ENCODE results near the gene KCNAB3.

KCNAB3 gene

GRCh38 chr17:7897773-7898172 lies 31.9 kb downstream of the KCNAB3 start:
- no peak for TF ChIP-seq FOXM1 (IDR thresholded peaks at IDR 0.05; ENCODE audit: borderline replicate concordance, low read depth)
- peak; percentile 59 for TF ChIP-seq RAD21 (IDR thresholded peaks at IDR 0.05; ENCODE audit: low read depth)

- TF ChIP-seq EGR1 (IDR thresholded peaks at IDR 0.05) (no peak), TAF1 (IDR thresholded peaks at IDR 0.05; ENCODE audit: low read depth) (no peak), RAD21 (IDR thresholded peaks at IDR 0.05; ENCODE audit: low read depth) (no peak), MAX (IDR thresholded peaks at IDR 0.05) (no peak), REST (IDR thresholded peaks at IDR 0.05; ENCODE audit: low read depth) (no peak), YY1 (IDR thresholded peaks at IDR 0.05; ENCODE audit: low read depth) (no peak), NFIC (IDR thresholded peaks at IDR 0.05) (no peak), TEAD4 (IDR thresholded peaks at IDR 0.05) (no peak), TCF12 (IDR thresholded peaks at IDR 0.05; ENCODE audit: low read depth) (no peak), CREB1 (IDR thresholded peaks at IDR 0.05; ENCODE audit: low read depth) (no peak), EP300 (IDR thresholded peaks at IDR 0.05; ENCODE audit: borderline replicate concordance) (no peak), CEBPB (IDR thresholded peaks at IDR 0.05) (no peak), FOXM1 (IDR thresholded peaks at IDR 0.05; ENCODE audit: borderline replicate concordance, low read depth) (no peak), ZBTB7A (IDR thresholded peaks at IDR 0.05; ENCODE audit: low read depth) (no peak)
- TF ChIP-seq, protein P1, sequence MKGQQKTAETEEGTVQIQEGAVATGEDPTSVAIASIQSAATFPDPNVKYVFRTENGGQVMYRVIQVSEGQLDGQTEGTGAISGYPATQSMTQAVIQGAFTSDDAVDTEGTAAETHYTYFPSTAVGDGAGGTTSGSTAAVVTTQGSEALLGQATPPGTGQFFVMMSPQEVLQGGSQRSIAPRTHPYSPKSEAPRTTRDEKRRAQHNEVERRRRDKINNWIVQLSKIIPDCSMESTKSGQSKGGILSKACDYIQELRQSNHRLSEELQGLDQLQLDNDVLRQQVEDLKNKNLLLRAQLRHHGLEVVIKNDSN (IDR thresholded peaks at IDR 0.05): no peak
Measured at GRCh38 chr17:7897090-7897489, 32.6 kb downstream of the KCNAB3 start.

DNA sequence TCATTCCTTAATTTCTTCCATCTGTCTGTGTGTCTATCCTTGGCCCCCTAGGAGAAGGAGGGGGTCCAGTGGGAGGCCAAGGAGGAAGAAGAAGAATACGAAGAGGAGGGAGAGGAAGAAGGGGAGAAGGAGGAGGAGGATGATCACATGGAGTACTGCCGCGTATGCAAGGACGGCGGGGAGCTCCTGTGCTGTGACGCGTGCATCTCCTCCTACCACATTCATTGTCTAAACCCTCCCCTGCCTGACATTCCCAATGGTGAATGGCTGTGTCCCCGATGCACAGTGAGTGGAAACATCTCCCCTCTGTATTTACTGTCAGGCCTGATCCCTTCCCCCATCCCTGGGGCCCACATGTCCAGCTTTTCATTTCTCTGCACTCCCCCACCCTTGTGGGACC lies 34.8 kb downstream of the KCNAB3 start:
- TF ChIP-seq MAX (IDR thresholded peaks at IDR 0.05): no peak
- no peak for TF ChIP-seq TEAD4 (IDR thresholded peaks at IDR 0.05)
- TF ChIP-seq FOXM1 (IDR thresholded peaks at IDR 0.05; ENCODE audit: borderline replicate concordance, low read depth): no peak
- TF ChIP-seq EP300 (IDR thresholded peaks at IDR 0.05; ENCODE audit: borderline replicate concordance): no peak
- no peak for TF ChIP-seq YY1 (IDR thresholded peaks at IDR 0.05; ENCODE audit: low read depth)
- no peak for TF ChIP-seq CREB1 (IDR thresholded peaks at IDR 0.05; ENCODE audit: low read depth)
- TF ChIP-seq, protein P1 (IDR thresholded peaks at IDR 0.05): no peak
- TF ChIP-seq CEBPB (IDR thresholded peaks at IDR 0.05): no peak
- no peak for TF ChIP-seq EGR1 (IDR thresholded peaks at IDR 0.05)
- TF ChIP-seq REST (IDR thresholded peaks at IDR 0.05; ENCODE audit: low read depth): no peak
- no peak for TF ChIP-seq TAF1 (IDR thresholded peaks at IDR 0.05; ENCODE audit: low read depth)

- TF ChIP-seq TAF1 (IDR thresholded peaks at IDR 0.05; ENCODE audit: low read depth) (no peak), FOXM1 (IDR thresholded peaks at IDR 0.05; ENCODE audit: borderline replicate concordance, low read depth) (no peak), NFIC (IDR thresholded peaks at IDR 0.05) (no peak)
Measured at GRCh38 chr17:7894226-7894625, 35.4 kb downstream of the KCNAB3 start.

DNA sequence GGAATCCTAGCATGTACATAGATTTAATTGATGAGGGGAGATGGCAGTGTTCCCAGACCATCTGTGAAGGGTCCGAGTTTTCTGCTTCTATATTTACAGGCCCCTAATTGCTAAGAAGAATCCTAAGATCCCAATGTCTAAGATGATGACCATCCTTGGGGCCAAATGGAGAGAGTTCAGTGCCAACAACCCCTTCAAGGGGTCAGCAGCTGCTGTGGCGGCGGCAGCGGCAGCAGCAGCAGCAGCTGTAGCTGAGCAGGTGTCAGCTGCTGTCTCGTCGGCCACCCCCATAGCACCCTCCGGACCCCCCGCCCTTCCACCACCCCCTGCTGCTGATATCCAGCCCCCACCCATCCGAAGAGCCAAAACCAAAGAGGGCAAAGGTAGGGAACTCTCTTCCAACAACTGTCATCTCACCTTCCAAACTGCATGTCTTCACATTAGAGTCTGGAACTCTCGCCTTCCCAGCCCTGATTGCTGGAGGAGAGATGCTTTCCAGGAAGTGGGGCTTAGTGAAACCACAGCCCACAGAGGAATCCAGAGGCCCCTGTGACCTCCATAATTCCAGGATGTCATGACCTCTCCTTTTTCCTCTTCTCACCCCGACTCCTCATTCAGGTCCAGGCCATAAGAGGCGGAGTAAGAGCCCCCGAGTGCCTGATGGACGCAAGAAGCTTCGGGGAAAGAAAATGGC lies 36.3 kb downstream of the KCNAB3 start:
- TF ChIP-seq CREB1 (IDR thresholded peaks at IDR 0.05; ENCODE audit: low read depth): no peak
- no peak for TF ChIP-seq EGR1 (IDR thresholded peaks at IDR 0.05)
- no peak for TF ChIP-seq REST (IDR thresholded peaks at IDR 0.05; ENCODE audit: low read depth)
- no peak for TF ChIP-seq CEBPB (IDR thresholded peaks at IDR 0.05)
- no peak for TF ChIP-seq FOXM1 (IDR thresholded peaks at IDR 0.05; ENCODE audit: borderline replicate concordance, low read depth)
- no peak for TF ChIP-seq NFIC (IDR thresholded peaks at IDR 0.05)
- TF ChIP-seq, protein P1 (IDR thresholded peaks at IDR 0.05): no peak
- no peak for TF ChIP-seq TAF1 (IDR thresholded peaks at IDR 0.05; ENCODE audit: low read depth)
- TF ChIP-seq YY1 (IDR thresholded peaks at IDR 0.05; ENCODE audit: low read depth): no peak
- TF ChIP-seq TEAD4 (IDR thresholded peaks at IDR 0.05): no peak
- no peak for TF ChIP-seq ZBTB7A (IDR thresholded peaks at IDR 0.05; ENCODE audit: low read depth)
- no peak for TF ChIP-seq TCF12 (IDR thresholded peaks at IDR 0.05; ENCODE audit: low read depth)
- TF ChIP-seq MAX (IDR thresholded peaks at IDR 0.05): no peak
